ENCODE data around the gene PRKCA.

The PRKCA gene

DNA sequence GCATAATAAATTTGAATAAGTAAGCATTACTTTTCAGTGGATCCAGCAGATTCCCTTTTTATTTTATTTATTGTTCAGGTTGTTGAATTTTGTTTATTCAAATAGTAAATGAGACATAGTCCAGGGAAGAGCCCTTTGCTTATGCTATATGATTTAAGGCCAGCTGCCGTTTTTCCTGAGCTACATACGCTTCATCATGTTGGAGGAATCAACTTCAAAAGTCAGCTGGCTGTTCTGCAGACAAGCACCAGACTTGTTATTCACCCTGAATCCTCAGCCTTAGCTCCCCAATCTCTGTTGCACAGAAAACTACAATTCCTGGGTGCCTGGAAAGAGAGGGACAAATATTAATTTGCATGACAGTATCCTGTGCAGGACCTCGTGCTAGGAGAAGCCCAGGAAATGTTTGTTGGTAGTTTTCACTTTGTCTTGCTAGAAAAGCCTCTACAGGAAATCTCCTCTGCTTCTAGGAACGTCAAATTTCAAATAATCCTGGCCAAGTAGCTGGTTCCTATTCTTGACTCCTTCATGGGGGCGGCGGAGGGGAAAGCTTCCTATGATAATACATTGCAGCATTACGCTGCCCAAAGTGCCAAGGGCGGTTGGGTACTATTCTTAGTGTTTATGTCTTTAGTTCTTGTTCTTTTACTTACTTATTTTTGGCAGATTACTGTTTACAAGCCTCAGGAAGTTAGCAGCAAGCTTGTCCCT is 101.6 kb downstream of the PRKCA start:
- no peak overlapping the region for H3K4me3 ChIP-seq
- no peak overlapping the region for H3K27ac ChIP-seq

GRCh38 chr17:66405836-66406677 is 103.6 kb downstream of the PRKCA start:
- H3K4me3 ChIP-seq: no peak overlapping the region
- no peak overlapping the region for H3K27ac ChIP-seq

- Histone ChIP-seq H3K27ac (no peak overlapping the region), H3K4me3 (no peak overlapping the region)
Observed at GRCh38 chr17:66406701-66407644, 104.6 kb downstream of the PRKCA start.

DNA sequence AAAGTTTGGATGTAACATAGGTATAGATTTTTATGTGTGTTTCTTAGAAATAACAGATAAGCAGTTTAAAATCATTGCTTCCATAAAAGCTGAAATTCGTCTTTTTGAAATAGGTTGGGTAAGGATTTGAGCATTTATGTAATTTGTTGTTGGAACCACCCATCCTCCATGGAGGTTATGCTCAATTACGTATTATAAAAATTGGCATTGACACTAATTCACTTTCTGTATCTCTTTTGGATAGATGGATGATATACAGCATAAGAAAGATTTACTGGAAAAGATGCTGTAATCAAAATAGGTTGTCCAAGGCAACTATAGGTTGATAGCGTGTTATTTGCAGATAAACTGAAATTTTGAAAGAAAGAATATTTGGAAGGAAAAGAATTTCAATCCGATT is 105.5 kb downstream of the PRKCA start:
- no peak overlapping the region for H3K27ac ChIP-seq
- no peak overlapping the region for H3K4me3 ChIP-seq

GRCh38 chr17:66411520-66411919 is 109.1 kb downstream of the PRKCA start:
- H3K27ac ChIP-seq: no peak overlapping the region
- H3K4me3 ChIP-seq: no peak overlapping the region

GRCh38 chr17:66412857-66413558 is 110.6 kb downstream of the PRKCA start:
- Histone ChIP-seq H3K27ac (no peak overlapping the region), H3K4me3 (no peak overlapping the region)

GRCh38 chr17:66413559-66414520 is 111.4 kb downstream of the PRKCA start:
- Histone ChIP-seq H3K27ac (no peak overlapping the region), H3K4me3 (no peak overlapping the region)

- Histone ChIP-seq H3K4me3 (no peak overlapping the region), H3K27ac (no peak overlapping the region)
Observed at GRCh38 chr17:66414561-66415175, 112.3 kb downstream of the PRKCA start.

DNA sequence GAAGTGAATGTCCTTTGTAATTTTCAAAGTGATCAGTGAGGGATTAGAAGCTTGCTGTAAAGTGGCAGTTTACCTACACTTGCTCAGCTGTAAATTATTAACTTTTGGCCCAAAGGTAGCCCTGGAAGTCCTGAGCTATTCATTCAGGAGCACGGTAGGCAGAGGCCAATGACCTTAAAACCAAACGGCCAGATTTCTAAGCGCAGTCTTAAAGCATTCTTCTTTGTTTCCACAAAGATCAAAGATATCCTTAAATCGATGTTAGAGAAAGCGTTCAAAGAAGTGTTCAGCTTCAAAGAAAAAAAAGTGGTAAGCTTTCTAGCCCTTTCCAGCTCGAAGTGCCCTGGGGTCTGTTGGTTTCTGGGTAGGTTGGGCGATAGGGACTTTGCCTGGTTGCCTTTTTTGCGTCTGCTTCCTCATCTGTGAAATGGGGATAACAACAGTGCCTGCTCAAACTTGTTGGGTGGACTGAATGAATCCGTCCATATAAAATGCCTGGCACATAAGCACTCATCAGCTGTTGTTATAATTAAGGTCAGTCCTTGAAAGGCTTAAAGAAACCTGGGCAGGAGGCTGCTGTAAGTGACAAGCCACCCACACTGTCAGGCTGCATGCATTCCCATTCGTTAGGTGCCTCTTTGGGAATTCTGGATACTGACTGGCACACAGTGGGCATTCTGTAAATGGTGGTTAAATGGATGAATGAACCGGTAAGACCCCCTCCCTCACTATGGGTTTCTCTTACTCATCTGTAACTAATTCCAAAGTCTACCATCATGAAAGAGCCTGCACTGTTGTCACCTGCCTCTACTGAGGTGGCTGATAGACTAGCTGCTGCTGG is 113.2 kb downstream of the PRKCA start:
- Histone ChIP-seq H3K4me3 (no peak overlapping the region), H3K27ac (no peak overlapping the region)

- Histone ChIP-seq H3K27ac (no peak overlapping the region), H3K4me3 (no peak overlapping the region)
Observed at GRCh38 chr17:66416207-66416940, 114.0 kb downstream of the PRKCA start.

GRCh38 chr17:66417300-66417719 is 114.9 kb downstream of the PRKCA start:
- Histone ChIP-seq H3K27ac (no peak overlapping the region), H3K4me3 (no peak overlapping the region)

GRCh38 chr17:66420961-66421371 is 118.6 kb downstream of the PRKCA start:
- no peak overlapping the region for H3K4me3 ChIP-seq
- H3K27ac ChIP-seq: no peak overlapping the region

DNA sequence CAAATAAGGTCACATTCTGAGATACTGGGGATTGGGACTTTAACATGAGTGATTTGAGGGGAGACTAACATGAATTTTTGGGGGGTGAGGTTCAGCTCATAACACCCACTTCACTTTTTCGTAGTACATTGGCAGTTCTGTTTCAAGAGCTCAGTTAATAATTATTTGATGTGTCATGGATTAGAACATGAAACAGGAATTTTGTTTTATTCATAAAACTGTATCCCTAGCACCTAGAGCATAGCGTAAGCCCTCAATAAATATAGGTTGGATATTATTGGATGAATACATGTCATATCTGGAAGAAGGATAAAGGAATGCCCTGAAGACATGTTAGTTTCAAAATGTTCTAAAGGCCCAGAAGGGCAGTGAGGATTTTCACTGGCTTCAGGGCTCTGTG is 119.8 kb downstream of the PRKCA start:
- H3K4me3 ChIP-seq: no peak overlapping the region
- no peak overlapping the region for H3K27ac ChIP-seq

GRCh38 chr17:66423056-66423955 is 120.9 kb downstream of the PRKCA start:
- Histone ChIP-seq H3K27ac (no peak overlapping the region), H3K4me3 (no peak overlapping the region)

GRCh38 chr17:66425756-66426396 is 123.5 kb downstream of the PRKCA start:
- Histone ChIP-seq H3K4me3 (no peak overlapping the region), H3K27ac (no peak overlapping the region)

Data from skin epidermis (tissue), 12 donors.